COLO829 (cell line): Measurements from ENCODE around the gene KIR3DL3.
"Not testable (repeated sequence)": the region's sequence is repeated elsewhere in the genome, so short reads cannot be mapped to it uniquely, and the experiment has no call there.

Source experiments
- DNase-seq: peaks from one replicate; pipeline ENCODE4 v3.0.0; 2012; ENCODE audit warnings: low spot score

The KIR3DL3 gene

GRCh38 chr19:54782916-54783315 lies 58.7 kb downstream of the KIR3DL3 start:
- not testable (repeated sequence) for DNase-seq
